Loucy (cell line): Measurements from ENCODE around the gene EDARADD.

Experiments used
- H2AFZ ChIP-seq: fragments of 200-600 bp; sonication (generic); 2 replicates; pipeline ENCODE4 v1.6.0; 2016; ENCODE audit warnings: antibody characterized with exemption, mild to moderate bottlenecking, low read length, moderate library complexity
- H3F3A ChIP-seq: fragments of 200-600 bp; 2 replicates; pipeline ENCODE4 v1.6.0; 2016; ENCODE audit warnings: antibody characterized with exemption, low read depth, mild to moderate bottlenecking
- H3K27me3 ChIP-seq: fragments of 200-600 bp; sonication (generic); 2 replicates; pipeline ENCODE4 v1.6.1; 2014; ENCODE audit warnings: low read length, mild to moderate bottlenecking; ENCODE audit not compliant: insufficient read depth, poor library complexity, severe bottlenecking
- H3K36me3 ChIP-seq: fragments of 200-600 bp; sonication (generic); 2 replicates; pipeline ENCODE4 v1.6.1; 2016; ENCODE audit warnings: low read length; ENCODE audit not compliant: insufficient read depth
- H3K4me1 ChIP-seq: fragments of 200-600 bp; sonication (generic); 2 replicates; pipeline ENCODE4 v1.5.1; 2014; ENCODE audit warnings: low read length, mild to moderate bottlenecking; ENCODE audit not compliant: insufficient read depth, poor library complexity, severe bottlenecking
- H3K4me2 ChIP-seq: fragments of 200-600 bp; sonication (generic); 2 replicates; pipeline ENCODE4 v1.6.0; 2014; ENCODE audit warnings: antibody characterized with exemption, low read length, low read depth, mild to moderate bottlenecking; ENCODE audit not compliant: poor library complexity, severe bottlenecking
- H3K4me3 ChIP-seq: fragments of 200-600 bp; sonication (generic); 2 replicates; pipeline ENCODE4 v1.5.1; 2014; ENCODE audit warnings: low read length, mild to moderate bottlenecking, mixed read lengths; ENCODE audit not compliant: poor library complexity, severe bottlenecking
- H3K79me2 ChIP-seq: fragments of 200-600 bp; sonication (generic); 2 replicates; pipeline ENCODE4 v1.6.1; 2014; ENCODE audit warnings: low read length; ENCODE audit not compliant: insufficient read depth
- H3K9ac ChIP-seq: fragments of 200-600 bp; sonication (generic); 2 replicates; pipeline ENCODE4 v1.6.0; 2014; ENCODE audit warnings: mild to moderate bottlenecking, low read depth, low read length, moderate library complexity; ENCODE audit not compliant: poor library complexity, severe bottlenecking
- H3K9me2 ChIP-seq: fragments of 200-600 bp; sonication (generic); replicated peaks from 2 replicates; pipeline ENCODE4 v1.6.1; 2016; ENCODE audit warnings: low read depth, low read length, mixed read lengths
- H3K9me3 ChIP-seq: fragments of 200-600 bp; sonication (generic); 2 replicates; pipeline ENCODE4 v1.6.1; 2014; ENCODE audit warnings: mild to moderate bottlenecking, antibody characterized with exemption, low read length, low read depth; ENCODE audit not compliant: insufficient read depth
- H4K20me1 ChIP-seq: fragments of 200-600 bp; sonication (generic); 2 replicates; pipeline ENCODE4 v1.6.0; 2014; ENCODE audit warnings: antibody characterized with exemption, low read length, mild to moderate bottlenecking; ENCODE audit not compliant: insufficient read depth, poor library complexity, severe bottlenecking
- EZH2phosphoT487 ChIP-seq: fragments of 200-600 bp; IDR thresholded peaks from 2 replicates; pipeline ENCODE4 v1.6.1; 2018; ENCODE audit warnings: antibody characterized with exemption, mild to moderate bottlenecking, moderate library complexity, borderline replicate concordance
- TF ChIP-seq, protein P1 (sequence below): fragments of 200-600 bp; sonication (generic); conservative IDR thresholded peaks from 2 replicates; pipeline ENCODE4 v1.5.1; 2014; ENCODE audit warnings: mild to moderate bottlenecking, antibody characterized with exemption, low read length

The EDARADD gene

DNA sequence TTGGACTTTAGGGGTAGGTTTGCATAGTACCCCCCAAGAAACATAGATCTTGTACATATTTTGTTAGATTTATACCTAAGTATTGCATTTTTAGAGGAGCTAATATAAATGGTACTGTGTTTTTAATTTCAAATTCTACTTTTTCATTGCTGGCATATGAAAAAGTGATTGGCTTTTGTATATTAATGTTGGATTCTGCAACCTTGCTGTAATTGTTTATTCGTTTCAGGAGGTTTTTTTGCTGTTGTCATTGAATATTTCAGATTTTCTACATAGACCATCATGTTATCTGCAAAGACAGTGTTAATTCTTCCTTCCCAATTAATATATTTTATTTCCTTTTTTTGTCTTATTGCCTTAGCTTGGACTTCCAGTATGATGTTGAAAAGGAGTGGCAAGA lies 23.0 kb upstream of the EDARADD start:
- H3K4me1 ChIP-seq = no peaks in the 10 kb centered on the region
- no peak overlapping the region for H3K9ac ChIP-seq
- no peaks in the 10 kb centered on the region for H3F3A ChIP-seq
- H4K20me1 ChIP-seq = no peaks in the 10 kb centered on the region
- no peak overlapping the region for H3K4me2 ChIP-seq
- no peaks in the 10 kb centered on the region for H3K36me3 ChIP-seq
- no peaks in the 10 kb centered on the region for H3K9me2 ChIP-seq
- no peak overlapping the region for H2AFZ ChIP-seq
- no peak overlapping the region for H3K4me3 ChIP-seq
- TF ChIP-seq, protein P1, sequence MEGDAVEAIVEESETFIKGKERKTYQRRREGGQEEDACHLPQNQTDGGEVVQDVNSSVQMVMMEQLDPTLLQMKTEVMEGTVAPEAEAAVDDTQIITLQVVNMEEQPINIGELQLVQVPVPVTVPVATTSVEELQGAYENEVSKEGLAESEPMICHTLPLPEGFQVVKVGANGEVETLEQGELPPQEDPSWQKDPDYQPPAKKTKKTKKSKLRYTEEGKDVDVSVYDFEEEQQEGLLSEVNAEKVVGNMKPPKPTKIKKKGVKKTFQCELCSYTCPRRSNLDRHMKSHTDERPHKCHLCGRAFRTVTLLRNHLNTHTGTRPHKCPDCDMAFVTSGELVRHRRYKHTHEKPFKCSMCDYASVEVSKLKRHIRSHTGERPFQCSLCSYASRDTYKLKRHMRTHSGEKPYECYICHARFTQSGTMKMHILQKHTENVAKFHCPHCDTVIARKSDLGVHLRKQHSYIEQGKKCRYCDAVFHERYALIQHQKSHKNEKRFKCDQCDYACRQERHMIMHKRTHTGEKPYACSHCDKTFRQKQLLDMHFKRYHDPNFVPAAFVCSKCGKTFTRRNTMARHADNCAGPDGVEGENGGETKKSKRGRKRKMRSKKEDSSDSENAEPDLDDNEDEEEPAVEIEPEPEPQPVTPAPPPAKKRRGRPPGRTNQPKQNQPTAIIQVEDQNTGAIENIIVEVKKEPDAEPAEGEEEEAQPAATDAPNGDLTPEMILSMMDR = no peak
- no peak for TF ChIP-seq EZH2phosphoT487
- H3K9me3 ChIP-seq = no peaks in the 10 kb centered on the region
- H3K27me3 ChIP-seq = no peaks in the 10 kb centered on the region
- H3K79me2 ChIP-seq = no peaks in the 10 kb centered on the region

DNA sequence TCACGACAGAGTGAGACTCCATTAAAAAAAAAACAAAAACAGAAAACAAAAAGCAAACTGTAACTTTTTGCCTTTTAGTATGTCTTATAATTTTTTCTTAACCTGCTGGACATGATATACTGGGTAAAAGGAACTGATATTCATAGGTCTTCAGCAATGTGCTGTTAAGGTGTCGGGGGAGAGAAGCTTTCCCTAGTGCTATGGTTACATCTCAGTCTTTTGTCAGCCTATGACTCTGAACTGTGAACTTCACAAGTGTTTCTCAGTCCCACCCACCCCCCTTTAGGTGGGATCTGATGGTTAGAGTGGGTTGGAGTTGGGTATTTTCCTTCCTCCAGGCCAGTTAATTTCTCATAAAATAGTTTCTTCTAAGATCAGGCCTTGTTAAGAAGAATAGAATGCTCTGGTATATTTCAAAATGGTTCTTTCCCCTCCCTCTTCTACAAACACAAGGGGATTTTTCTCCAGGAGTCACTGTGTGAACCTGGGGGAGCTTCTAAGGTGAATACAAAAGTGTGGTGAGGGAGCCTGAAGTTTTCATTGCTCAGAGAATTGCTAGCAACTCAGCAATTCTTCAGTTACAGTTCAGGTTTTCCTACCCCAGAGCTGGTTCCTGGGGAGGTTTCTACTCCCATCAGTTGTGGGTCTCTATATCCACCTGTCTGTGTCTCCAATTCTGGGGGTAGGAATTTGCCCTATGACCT lies 16.1 kb upstream of the EDARADD start:
- TF ChIP-seq, protein P1 = no peak
- TF ChIP-seq EZH2phosphoT487 = no peak
- Histone ChIP-seq H3K9me3 (no peaks in the 10 kb centered on the region), H3K27me3 (no peaks in the 10 kb centered on the region), H3K9me2 (no peaks in the 10 kb centered on the region), H3K4me3 (no peak overlapping the region), H3K4me1 (no peaks in the 10 kb centered on the region), H2AFZ (0 out of 2 replicates have a peak overlapping the region, but pooled peaks have one; percentile 46), H3K79me2 (no peaks in the 10 kb centered on the region), H3K9ac (no peak overlapping the region), H3K36me3 (no peaks in the 10 kb centered on the region), H4K20me1 (no peaks in the 10 kb centered on the region), H3K4me2 (no peak overlapping the region), H3F3A (no peaks in the 10 kb centered on the region)

DNA sequence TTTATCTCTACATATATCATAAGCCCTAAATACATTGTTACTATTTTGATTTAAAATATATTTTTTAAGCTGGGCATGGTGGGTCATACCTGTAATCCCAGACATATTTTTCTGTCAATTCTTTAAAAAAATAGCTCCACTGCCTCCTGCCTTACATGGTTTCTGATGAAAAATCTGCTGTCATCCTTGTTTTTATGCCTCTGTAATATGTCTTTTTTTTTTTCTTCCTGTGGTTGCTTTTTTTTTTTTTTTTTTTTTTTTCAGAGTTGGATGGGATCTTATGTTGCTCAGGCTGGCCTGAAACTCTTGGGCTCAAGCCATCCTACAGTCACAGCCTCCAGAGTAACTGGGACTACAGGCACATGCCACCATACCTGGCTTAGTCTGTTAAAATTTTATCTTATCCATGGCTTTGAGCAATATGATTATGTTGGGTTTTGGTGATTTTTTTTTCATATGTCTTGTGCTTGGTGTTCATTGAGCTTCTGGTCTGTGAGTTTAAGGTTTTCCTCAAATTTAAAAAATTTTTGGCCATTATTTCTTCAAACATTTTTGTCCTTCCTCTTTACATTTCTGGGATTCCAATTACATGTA lies 12.4 kb upstream of the EDARADD start:
- H3K9me3 ChIP-seq = no peaks in the 10 kb centered on the region
- H3K27me3 ChIP-seq = no peaks in the 10 kb centered on the region
- no peak overlapping the region for H3K4me3 ChIP-seq
- no peak overlapping the region for H3K9ac ChIP-seq
- H3K4me2 ChIP-seq = no peak overlapping the region
- H3K79me2 ChIP-seq = no peaks in the 10 kb centered on the region
- no peak for TF ChIP-seq EZH2phosphoT487
- TF ChIP-seq, protein P1 = no peak
- H4K20me1 ChIP-seq = no peaks in the 10 kb centered on the region
- no peak overlapping the region for H2AFZ ChIP-seq
- no peaks in the 10 kb centered on the region for H3K9me2 ChIP-seq
- no peaks in the 10 kb centered on the region for H3F3A ChIP-seq
- no peaks in the 10 kb centered on the region for H3K4me1 ChIP-seq
- no peaks in the 10 kb centered on the region for H3K36me3 ChIP-seq
